Measurements from ENCODE around the gene ADGRL3.

The ADGRL3 gene

DNA sequence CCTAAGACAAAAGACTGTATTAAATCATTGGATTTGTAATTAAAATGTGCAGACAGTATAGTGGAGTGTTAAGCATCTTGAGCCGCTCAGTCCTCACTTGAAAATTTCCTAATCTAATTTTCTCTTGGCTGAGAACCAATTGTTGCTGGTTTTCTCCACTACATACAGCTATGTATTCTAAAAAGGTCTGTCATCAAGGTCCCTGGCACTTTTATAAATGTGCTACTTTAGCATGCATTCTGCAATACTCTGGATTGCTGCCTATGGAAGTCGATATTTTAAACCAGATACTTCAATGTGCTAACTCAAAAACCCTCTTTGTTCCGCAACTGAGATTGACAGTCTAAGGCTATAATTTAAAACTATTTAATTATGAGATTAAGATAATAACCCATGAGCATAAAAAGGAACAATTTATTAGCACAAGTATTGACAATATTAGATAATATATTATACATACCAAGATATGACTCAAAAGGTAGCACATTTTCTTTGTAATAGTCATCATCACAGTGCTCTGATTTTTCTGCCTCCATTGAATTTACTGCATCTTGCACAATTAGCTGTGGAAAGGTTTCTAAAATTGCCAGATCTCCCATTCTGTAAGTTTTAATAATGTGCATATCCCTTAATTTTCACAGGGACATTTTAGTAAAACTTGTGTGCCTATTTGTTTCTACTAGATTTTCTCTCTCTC, 815.1 kb downstream of the ADGRL3 start:
- Histone ChIP-seq H2AFZ (ENCODE audit: low read depth) (no peak overlapping the region), H3K9ac (no peak overlapping the region), H3K27me3 (ENCODE audit: insufficient read depth, low read depth) (no peaks in the 10 kb centered on the region; the same call in 1 of the 2 replicates), H3K27ac (no peak overlapping the region), H3K36me3 (ENCODE audit: insufficient read depth) (no peaks in the 10 kb centered on the region), H3K79me2 (ENCODE audit: insufficient read depth, low read depth) (no peaks in the 10 kb centered on the region), H3K4me3 (IDR thresholded peaks at IDR 0.05; ENCODE audit: insufficient read depth, low read depth, low read length) (no peak overlapping the region), H3K4me2 (no peak overlapping the region), H3K4me1 (ENCODE audit: low read depth, poor library complexity, severe bottlenecking) (no peaks in the 10 kb centered on the region), H4K20me1 (ENCODE audit: insufficient read depth) (no peaks in the 10 kb centered on the region)
- TF ChIP-seq, protein P1, sequence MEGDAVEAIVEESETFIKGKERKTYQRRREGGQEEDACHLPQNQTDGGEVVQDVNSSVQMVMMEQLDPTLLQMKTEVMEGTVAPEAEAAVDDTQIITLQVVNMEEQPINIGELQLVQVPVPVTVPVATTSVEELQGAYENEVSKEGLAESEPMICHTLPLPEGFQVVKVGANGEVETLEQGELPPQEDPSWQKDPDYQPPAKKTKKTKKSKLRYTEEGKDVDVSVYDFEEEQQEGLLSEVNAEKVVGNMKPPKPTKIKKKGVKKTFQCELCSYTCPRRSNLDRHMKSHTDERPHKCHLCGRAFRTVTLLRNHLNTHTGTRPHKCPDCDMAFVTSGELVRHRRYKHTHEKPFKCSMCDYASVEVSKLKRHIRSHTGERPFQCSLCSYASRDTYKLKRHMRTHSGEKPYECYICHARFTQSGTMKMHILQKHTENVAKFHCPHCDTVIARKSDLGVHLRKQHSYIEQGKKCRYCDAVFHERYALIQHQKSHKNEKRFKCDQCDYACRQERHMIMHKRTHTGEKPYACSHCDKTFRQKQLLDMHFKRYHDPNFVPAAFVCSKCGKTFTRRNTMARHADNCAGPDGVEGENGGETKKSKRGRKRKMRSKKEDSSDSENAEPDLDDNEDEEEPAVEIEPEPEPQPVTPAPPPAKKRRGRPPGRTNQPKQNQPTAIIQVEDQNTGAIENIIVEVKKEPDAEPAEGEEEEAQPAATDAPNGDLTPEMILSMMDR (conservative IDR thresholded peaks at IDR 0.05; ENCODE audit: low read depth, low read length) = no peak

DNA sequence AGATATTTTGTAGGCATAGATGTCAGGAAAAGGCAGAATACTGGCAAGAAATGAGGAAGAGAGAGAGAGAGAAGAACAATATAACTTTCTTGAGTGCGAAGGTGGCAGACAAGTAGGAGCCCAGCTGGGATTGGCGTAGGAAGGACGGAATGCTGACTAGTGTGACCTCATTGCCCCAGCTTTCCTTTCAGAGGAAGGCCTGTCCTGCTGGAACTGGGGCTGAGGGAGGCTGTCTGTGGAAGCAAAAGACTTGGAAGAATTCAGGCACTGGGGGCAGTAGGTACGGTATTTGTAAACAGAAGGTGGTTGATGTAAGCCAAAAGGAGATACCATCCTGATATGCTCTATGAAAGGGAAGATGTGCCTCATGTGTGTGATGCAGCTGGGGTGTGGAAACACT, 818.4 kb downstream of the ADGRL3 start:
- Histone ChIP-seq H3K36me3 (ENCODE audit: insufficient read depth) (no peaks in the 10 kb centered on the region), H3K9ac (no peak overlapping the region), H3K4me2 (no peak overlapping the region), H3K79me2 (ENCODE audit: insufficient read depth, low read depth) (no peaks in the 10 kb centered on the region), H3K27ac (no peak overlapping the region), H3K4me1 (ENCODE audit: low read depth, poor library complexity, severe bottlenecking) (no peaks in the 10 kb centered on the region), H2AFZ (ENCODE audit: low read depth) (no peak overlapping the region), H3K4me3 (IDR thresholded peaks at IDR 0.05; ENCODE audit: insufficient read depth, low read depth, low read length) (no peak overlapping the region), H4K20me1 (ENCODE audit: insufficient read depth) (no peaks in the 10 kb centered on the region), H3K27me3 (ENCODE audit: insufficient read depth, low read depth) (no peaks in the 10 kb centered on the region; the same call in 1 of the 2 replicates)
- TF ChIP-seq, protein P1 (conservative IDR thresholded peaks at IDR 0.05; ENCODE audit: low read depth, low read length) = no peak

DNA sequence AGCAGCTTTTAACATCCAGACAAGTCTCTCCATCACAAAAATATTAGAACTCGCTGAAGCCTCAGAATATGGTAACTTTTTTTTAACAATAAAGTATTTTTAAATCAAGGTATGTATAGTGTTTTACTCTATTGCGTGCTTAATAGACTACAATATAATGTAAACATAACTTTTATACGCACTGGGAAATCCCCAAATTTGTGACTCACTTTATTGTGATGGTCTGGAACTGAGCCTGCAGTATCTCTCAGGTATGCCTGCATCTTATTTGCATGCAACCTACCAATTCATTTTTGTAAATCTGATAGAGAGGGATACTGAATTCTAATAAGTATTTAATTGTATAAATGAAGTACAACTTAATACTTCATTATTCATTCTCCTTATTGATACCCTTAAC, 823.5 kb downstream of the ADGRL3 start:
- no peak overlapping the region for H3K27ac ChIP-seq
- no peak overlapping the region for H3K4me3 ChIP-seq (IDR thresholded peaks at IDR 0.05; ENCODE audit: insufficient read depth, low read depth, low read length)
- TF ChIP-seq, protein P1 (conservative IDR thresholded peaks at IDR 0.05; ENCODE audit: low read depth, low read length) = no peak
- no peak overlapping the region for H3K4me2 ChIP-seq
- no peaks in the 10 kb centered on the region for H3K36me3 ChIP-seq (ENCODE audit: insufficient read depth)
- no peaks in the 10 kb centered on the region; the same call in 1 of the 2 replicates for H3K27me3 ChIP-seq (ENCODE audit: insufficient read depth, low read depth)
- no peak overlapping the region for H2AFZ ChIP-seq (ENCODE audit: low read depth)
- no peaks in the 10 kb centered on the region for H3K79me2 ChIP-seq (ENCODE audit: insufficient read depth, low read depth)
- no peaks in the 10 kb centered on the region for H4K20me1 ChIP-seq (ENCODE audit: insufficient read depth)
- no peaks in the 10 kb centered on the region for H3K4me1 ChIP-seq (ENCODE audit: low read depth, poor library complexity, severe bottlenecking)
- H3K9ac ChIP-seq = no peak overlapping the region

DNA sequence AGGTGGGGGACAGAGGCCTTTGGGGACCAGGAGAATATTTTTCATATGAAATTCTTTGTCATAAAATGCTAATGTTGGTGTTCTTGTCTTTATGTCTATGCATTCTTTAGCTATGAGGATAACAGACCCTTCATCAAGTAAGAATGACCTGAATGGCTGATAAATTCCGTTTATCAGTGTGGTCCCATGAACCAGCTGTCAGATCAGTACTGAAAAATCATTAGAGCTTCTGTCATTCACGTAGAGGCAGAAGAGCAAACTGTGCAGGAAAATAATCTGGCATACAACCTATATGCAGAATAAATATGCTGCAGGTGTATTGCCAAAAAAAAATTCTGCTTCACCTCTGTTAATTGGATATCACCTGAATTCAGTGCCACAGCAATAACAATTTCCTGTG, 828.6 kb downstream of the ADGRL3 start:
- Histone ChIP-seq H3K36me3 (ENCODE audit: insufficient read depth) (no peaks in the 10 kb centered on the region), H3K27ac (no peak overlapping the region)

More for the DNA sequence above, 828.6 kb downstream of the ADGRL3 start:
- TF ChIP-seq, protein P1 (conservative IDR thresholded peaks at IDR 0.05; ENCODE audit: low read depth, low read length) = no peak
- Histone ChIP-seq H3K4me3 (IDR thresholded peaks at IDR 0.05; ENCODE audit: insufficient read depth, low read depth, low read length) (no peak overlapping the region), H2AFZ (ENCODE audit: low read depth) (no peak overlapping the region), H3K9ac (no peak overlapping the region), H3K4me1 (ENCODE audit: low read depth, poor library complexity, severe bottlenecking) (no peaks in the 10 kb centered on the region), H3K4me2 (no peak overlapping the region), H3K79me2 (ENCODE audit: insufficient read depth, low read depth) (no peaks in the 10 kb centered on the region), H3K27me3 (ENCODE audit: insufficient read depth, low read depth) (no peaks in the 10 kb centered on the region), H4K20me1 (ENCODE audit: insufficient read depth) (no peaks in the 10 kb centered on the region)
